Measurements from ENCODE around the gene HDAC6.
A peak's percentile ranks its signal among the peaks of the same experiment; 100 is the strongest.

The HDAC6 gene

DNA sequence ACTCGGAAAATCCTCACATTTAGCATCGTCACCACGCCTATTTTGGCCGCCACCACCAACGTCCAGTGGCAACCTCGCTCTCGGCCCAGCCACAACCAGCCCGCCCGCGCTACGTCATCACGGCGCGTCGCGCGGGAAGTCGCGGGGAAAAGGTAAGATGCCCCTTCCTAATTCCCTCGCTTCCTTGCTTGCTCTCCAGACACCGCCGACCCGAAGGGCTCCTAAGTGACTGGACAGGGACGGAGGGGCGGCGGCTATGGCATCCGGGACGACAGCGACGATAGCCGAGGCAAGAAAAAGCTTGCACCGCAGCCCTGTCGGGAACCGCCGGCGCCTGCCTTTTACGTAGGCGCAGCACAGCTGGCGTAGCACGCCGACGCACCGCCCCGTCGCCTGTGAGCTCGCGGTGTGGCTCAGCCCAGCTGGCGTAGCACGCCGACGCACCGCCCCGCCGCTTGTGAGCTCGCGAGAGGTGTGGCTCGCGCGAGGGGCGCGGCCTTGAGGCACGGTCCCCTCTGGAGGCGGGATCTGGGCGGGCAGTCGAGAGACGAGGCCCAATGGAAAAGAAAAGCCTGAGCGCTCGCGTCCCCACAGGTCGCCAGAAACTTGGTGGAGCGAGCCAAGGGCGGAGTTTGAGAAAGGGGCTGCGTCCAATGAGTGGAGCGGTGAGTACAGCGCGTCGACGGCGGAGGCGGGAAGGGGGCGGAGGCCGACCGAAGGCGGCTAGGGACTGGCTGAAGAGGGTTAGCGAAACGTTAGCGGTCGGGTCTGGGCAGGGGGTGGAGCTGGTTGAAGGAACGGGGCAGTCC lies at the start of gene HDAC6:
HDAC6 (plus strand) TSS at position 788 of the 809 bp plus-strand sequence. CDS start 626 bp downstream, outside the sequence.
- DNase-seq: peak; percentile 93
- in situ Hi-C loops (cut with HindIII; ENCODE audit: low pct_ligation_motif_present, low pct_unique_long_range_greater_than_20kb, low sequenced_read_pairs): no loop called here

DNA sequence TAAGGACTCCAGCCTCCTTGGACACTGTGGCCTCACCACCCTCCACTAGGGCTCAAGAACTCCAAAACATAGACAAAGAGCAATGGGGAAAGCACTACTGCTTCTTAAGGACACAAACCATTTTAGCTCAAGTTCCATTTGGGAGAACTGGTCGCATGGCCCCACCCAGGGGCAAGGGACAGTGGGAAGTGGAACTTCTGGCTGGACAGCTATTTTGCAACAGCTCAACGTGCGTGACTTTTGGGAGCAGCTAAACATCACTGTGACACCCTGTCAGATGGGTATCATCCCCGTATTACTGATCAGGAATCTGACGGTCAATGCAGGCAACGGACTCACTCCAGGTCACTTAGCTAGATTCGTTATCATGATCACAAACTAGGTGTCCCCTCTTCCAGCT lies 49.4 kb upstream of the HDAC6 start:
- no peak for DNase-seq
- in situ Hi-C loops (cut with HindIII; ENCODE audit: low pct_ligation_motif_present, low pct_unique_long_range_greater_than_20kb, low sequenced_read_pairs): no loop called here

DNA sequence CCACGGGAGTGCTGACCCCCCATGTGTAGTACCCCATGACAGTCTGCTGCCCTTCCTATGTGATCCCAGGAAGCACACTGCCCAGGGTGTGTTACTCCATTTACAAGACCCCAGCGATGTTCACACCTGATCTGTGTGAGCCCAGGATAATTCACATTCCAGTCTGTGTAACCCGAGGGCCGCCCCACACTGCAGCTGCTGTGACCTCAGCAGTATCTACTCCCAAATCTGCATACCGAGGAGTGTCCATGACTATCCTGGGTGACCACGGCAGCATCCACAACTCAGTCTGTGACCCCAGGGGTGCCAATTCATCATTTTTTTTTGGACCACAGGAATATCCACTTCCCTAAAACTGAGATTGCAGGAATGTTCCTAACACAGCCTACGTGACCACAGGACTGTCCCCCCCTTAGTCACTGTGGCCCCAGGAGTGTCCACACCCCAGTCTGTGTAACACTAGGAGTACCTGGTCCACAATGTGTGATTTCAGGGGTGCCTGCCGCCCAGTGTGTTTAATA lies 48.1 kb upstream of the HDAC6 start:
- in situ Hi-C loops (cut with HindIII; ENCODE audit: low pct_ligation_motif_present, low pct_unique_long_range_greater_than_20kb, low sequenced_read_pairs): no loop called here
- DNase-seq: no peak

DNA sequence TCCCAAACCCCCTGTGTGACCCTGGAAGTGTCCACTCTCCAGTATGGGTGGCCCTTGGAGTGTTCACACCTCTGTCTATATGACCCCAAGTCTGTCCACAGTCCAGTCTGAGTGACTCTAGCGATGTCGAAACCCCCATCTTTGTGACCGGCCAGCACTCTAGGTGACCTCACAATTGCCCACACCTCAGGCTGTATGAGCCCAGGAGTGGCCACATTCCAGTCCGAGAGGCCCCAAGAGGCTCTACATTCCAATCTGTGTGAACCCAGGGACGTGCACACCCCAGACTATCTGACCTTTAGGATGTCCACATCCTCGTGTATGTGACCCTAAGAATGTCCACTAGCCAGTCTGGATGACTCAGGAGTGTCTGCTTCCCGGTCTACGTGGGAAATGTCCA lies 47.6 kb upstream of the HDAC6 start:
- no peak for DNase-seq

DNA sequence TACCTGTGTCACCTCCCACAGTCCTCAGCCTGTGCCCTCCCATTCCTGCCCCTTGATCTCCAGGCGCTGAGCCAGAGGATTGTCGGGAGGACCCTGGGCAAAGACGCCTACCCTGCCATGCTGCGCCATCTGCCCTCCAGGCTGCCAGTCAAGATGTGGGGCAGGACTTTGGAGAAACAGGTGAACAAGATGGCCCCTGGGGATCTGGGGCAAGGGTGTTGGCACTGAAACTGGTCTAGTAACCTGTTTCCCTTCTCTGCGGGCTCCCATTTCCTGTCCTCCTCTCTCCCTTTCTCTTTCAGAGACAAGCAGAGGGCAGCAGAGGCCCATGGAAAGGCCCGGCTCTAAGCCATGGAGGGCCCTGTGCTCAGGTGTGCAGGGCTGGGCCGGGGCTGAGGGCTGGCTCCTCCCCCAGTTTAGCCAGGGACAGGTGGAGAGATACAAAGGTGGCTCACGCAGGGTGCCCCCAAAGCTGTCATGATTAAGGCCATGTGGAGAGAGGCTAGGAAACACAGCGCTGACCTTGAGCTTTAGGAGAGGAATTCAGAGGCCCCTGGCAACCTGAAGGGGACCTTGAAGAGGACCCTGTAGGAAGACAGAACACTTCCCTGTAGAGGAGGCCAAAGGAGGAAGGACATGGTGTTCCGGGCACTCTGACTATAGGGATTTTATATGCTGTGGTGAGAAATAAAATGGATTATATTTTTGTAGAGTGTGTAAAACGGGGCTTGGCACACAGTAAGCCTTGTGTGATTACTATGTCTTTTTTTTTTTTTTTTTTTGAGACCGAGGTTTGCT lies 40.0 kb upstream of the HDAC6 start, which contains the start of gene GLOD5:
GLOD5 (plus strand) TSS at position 74 of the 798 bp plus-strand sequence; CDS start at position 118, 44 bp downstream.
- peak; percentile 31 for DNase-seq
- in situ Hi-C loops (cut with HindIII; ENCODE audit: low pct_ligation_motif_present, low pct_unique_long_range_greater_than_20kb, low sequenced_read_pairs): no loop called here

More for the DNA sequence above, 47.6 kb upstream of the HDAC6 start:
- in situ Hi-C loops (cut with HindIII; ENCODE audit: low pct_ligation_motif_present, low pct_unique_long_range_greater_than_20kb, low sequenced_read_pairs): no loop called here

DNA sequence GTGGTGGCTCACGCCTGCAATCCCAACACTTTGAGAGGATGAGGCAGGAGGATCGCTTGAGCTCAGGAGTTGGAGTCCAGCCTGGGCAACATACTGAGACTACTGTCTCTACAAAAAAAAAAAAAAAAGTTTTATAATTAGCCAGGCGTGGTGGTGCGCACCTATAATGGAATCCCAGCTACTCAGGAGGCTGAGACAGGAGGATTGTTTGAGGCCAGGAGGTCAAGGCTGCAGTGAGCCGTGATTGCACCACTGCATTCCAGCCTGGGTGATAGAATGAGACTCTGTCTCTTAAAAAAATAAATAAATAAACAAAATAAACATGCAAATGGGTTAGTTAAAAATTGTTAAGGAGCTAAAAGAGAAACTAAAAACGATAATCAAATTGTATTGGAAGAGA lies 32.6 kb upstream of the HDAC6 start:
- no peak for DNase-seq
- in situ Hi-C loops (cut with HindIII; ENCODE audit: low pct_ligation_motif_present, low pct_unique_long_range_greater_than_20kb, low sequenced_read_pairs): no loop called here

DNA sequence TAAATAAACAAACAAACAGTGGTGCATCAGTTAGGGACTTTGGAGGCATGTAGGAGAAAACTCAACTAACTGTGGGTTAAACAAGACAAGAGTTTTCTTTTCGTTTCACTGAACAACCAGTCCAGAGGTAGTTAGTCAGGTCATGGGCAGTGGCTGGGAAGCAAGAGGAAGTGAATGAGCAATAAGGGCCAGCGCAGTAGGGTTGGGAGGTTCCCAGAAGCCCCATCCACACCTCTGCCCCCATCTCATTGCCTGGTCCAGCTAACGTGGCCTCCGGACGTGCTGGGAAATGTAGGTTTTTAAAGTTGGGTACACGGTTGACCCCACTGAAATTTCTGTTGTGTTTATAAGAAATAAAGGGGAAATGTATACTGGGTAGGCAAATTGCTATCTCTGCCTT lies 31.6 kb upstream of the HDAC6 start:
- in situ Hi-C loops (cut with HindIII; ENCODE audit: low pct_ligation_motif_present, low pct_unique_long_range_greater_than_20kb, low sequenced_read_pairs): no loop called here
- no peak for DNase-seq

DNA sequence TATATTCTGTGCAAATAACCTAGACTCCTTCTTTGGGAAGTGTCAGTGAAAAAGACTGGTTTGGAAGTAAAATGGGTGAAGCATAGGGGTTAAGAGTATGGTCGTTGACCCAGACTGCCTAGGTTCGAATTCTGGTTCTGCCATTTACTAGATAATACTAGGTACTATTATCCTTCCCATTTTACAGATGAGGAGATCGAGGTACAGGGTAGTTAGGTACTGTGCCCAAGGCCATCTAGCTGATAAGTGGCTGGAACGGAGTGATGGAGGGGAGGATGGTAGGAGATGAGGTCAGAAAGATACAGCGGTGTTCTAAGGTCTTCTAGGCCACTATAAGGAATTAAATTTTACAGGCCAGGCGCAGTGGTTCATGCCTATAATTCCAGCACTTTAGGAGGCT lies 29.3 kb upstream of the HDAC6 start:
- in situ Hi-C loops (cut with HindIII; ENCODE audit: low pct_ligation_motif_present, low pct_unique_long_range_greater_than_20kb, low sequenced_read_pairs): no loop called here
- no peak for DNase-seq

DNA sequence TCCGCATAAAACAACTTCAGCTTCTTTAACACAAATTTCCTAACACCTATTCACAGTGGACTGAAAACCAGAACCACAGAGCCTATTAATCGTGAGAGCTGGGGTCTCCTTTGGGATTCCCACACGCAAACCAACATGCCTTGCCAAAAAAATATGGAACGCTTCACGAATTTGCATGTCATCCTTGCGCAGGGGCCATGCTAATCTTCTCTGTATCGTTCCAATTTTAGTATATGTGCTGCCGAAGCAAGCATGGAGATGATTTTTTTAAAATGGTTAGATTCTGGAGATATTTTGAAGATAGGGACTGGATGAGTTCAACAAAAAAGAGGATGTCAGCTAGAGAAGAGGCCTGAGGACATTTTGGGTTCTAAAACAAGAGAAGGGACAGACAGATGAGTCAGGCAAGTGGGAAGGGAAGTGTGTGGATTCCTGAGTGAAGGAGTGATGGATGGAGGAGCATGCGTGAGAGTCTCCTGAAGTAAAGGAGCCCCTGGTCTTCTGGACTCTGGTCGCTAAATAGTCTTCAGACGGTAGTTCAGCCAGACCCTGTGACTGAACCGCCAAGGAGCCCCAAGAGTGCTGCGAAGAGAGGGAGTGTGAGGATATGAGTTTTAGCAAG lies 24.9 kb upstream of the HDAC6 start:
- in situ Hi-C loops (cut with HindIII; ENCODE audit: low pct_ligation_motif_present, low pct_unique_long_range_greater_than_20kb, low sequenced_read_pairs): no loop called here
- no peak for DNase-seq

DNA sequence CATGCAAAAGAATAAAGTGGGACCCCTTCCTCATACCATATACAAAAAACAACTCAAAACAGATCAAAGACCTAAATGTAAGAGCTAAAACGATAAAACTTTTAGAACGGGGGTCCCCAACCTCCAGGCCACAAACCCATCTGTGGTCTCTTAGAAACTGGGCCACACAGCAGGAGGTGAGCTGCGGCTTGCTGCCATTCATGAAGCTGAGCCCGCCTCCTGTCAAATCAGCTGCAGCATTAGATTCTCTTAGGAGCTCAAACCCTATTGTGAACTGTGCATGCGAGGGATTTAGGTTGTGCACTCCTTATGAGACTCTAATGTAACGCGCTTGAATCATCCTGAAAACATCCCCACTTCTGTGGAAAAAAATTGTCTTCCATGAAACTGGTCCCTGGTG lies 22.5 kb upstream of the HDAC6 start:
- no peak for DNase-seq
- in situ Hi-C loops (cut with HindIII; ENCODE audit: low pct_ligation_motif_present, low pct_unique_long_range_greater_than_20kb, low sequenced_read_pairs): no loop called here

DNA sequence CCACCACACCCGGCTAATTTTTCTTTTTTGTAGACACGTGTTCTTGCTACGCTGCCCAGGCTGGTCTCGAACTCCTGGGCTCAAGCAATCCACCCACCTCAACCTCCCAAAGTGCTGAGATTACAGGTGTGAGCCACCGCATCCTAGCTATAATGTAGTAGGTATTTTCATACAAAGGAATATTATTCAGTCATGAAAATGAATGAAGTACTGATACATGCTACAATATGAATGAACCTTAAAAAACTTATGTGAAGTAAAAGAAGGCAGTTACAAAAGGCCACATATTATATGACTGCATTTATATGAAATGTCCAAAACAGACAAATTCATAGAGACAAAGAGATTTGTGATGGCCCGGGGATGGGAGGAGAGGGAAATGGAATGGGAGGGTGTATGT lies 20.2 kb upstream of the HDAC6 start:
- no peak for DNase-seq
- in situ Hi-C loops (cut with HindIII; ENCODE audit: low pct_ligation_motif_present, low pct_unique_long_range_greater_than_20kb, low sequenced_read_pairs): no loop called here

DNA sequence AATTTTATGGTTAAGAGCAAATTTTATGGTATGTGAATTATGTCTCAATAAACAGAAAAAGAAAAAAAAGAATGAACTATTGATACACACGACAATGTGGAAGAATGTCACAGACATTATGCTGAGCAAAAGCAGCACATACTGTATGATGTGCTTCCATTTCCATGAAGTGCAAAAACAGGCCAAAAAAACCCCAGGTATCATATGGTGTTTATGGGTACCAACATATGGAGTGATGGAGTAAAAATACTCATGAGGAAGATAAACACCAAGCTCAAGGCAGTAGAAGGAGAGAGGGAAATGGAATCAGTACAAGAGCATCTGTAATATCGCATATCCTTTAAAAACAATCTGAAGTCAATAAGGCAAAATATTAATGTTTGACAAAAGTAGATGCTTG lies 19.7 kb upstream of the HDAC6 start:
- DNase-seq: no peak
- in situ Hi-C loops (cut with HindIII; ENCODE audit: low pct_ligation_motif_present, low pct_unique_long_range_greater_than_20kb, low sequenced_read_pairs): no loop called here

DNA sequence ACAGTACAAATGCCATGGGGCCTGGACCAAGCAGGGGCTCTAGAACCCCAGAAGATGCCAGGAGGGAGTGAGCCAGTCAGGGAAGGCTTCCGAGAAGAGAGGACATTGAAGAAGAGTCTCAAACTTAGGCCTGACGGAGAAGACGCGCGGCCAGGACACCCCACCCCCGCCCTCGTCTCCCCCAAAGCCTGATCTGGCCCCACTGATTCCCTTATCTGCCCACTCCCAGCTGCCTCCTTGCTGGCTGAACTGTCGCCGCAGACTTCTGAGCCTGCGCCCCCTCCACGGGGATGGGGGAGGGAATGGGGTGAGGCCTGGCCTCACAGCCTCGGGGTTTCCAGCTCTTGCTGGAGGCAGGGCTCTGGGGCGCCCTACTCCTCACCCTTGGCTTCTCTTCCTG lies 19.1 kb upstream of the HDAC6 start:
- DNase-seq: no peak
- in situ Hi-C loops (cut with HindIII; ENCODE audit: low pct_ligation_motif_present, low pct_unique_long_range_greater_than_20kb, low sequenced_read_pairs): no loop called here

DNA sequence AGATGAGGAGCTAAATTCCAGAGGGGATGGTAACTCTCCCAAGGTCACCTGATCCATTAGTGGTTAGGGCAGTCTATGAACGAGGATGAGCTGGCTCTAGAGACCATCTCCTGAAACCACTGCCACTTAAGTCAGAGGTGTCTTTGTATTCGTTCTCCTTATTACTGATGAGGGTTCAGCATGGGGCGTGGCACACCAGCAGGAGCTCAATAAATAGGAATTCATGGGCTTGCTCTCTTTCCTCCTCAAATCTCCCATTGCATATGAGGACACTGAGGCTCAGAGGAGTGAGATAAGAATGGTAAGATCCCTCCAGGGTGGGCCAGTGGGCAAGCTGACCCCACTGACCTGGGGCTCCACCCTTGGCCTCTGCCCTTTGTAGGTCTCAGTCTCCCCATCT lies 17.1 kb upstream of the HDAC6 start:
- in situ Hi-C loops (cut with HindIII; ENCODE audit: low pct_ligation_motif_present, low pct_unique_long_range_greater_than_20kb, low sequenced_read_pairs): no loop called here
- DNase-seq: no peak

DNA sequence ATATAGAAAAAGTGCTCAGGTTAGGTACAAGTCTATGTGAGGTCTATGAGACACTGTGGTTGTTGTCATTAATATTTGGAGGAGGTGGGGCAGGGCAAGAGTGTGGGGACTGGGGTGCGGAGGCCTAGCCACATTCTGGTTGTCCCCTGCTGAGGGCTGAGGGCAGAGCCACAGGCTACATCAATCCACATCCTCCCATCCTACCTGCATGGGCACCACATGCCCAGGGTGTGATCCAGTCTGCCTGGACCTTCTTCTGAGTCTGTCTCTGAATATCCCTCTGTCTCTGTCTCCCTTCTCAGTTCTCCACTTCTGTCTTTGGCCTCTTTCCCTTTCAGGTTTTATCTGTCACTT lies 16.7 kb upstream of the HDAC6 start:
- in situ Hi-C loops (cut with HindIII; ENCODE audit: low pct_ligation_motif_present, low pct_unique_long_range_greater_than_20kb, low sequenced_read_pairs): no loop called here
- DNase-seq: no peak

DNA sequence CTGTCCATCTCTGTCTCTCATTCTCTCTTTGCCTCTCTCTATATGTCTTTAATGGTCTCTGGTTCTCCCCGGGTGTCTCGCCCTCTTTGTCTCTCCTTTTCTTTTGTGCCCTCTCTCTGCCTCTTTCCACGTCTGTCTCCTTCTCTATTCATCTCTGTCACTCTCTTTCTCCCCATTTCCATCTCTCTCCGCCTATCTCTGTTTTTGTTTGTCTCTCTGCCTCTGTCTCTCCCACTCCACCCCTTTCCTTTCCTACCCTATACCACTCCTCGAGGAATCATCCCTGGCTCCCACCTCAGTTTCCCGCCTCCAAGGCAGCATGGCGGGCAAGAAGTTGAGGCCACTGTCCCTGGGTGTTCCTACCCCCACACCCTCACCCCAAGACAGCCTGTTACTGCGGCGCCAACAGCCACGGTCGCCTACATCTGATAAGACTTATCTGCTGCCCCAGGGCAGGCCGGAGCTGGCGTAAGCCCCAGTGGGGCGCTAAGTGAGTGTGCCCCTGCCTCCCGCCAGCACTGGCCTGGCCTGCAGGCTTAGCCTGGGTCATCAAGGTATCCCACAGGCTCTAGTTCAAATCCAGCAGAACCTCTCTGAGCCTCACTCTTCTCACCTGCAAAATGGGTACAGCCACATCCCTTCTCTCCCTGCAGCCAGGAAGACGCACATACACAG lies 16.2 kb upstream of the HDAC6 start:
- no peak for DNase-seq
- in situ Hi-C loops (cut with HindIII; ENCODE audit: low pct_ligation_motif_present, low pct_unique_long_range_greater_than_20kb, low sequenced_read_pairs): no loop called here

DNA sequence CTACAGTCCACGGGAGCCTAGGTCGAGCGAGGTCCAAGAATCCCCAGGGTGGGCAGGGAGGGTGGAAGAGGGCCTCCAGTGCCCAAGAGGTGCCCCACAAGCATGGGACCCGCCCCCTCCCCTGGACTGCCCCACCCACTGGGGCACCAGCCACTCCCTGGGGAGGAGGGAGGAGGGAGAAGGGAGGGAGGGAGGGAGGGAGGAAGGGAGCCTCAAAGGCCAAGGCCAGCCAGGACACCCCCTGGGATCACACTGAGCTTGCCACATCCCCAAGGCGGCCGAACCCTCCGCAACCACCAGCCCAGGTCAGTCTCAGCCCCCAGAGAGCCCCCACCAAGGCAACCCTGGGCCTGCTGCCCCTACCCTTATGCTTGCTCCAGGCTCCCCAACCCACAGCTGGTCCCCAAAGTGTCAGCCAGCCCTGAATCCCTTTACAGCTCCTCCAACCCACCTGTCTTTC lies 15.5 kb upstream of the HDAC6 start, which contains the start of gene GATA1:
GATA1 (plus strand) TSS at position 250 of the 460 bp plus-strand sequence. CDS start 4,520 bp downstream, outside the sequence.
- in situ Hi-C loops (cut with HindIII; ENCODE audit: low pct_ligation_motif_present, low pct_unique_long_range_greater_than_20kb, low sequenced_read_pairs): no loop called here
- DNase-seq: no peak

DNA sequence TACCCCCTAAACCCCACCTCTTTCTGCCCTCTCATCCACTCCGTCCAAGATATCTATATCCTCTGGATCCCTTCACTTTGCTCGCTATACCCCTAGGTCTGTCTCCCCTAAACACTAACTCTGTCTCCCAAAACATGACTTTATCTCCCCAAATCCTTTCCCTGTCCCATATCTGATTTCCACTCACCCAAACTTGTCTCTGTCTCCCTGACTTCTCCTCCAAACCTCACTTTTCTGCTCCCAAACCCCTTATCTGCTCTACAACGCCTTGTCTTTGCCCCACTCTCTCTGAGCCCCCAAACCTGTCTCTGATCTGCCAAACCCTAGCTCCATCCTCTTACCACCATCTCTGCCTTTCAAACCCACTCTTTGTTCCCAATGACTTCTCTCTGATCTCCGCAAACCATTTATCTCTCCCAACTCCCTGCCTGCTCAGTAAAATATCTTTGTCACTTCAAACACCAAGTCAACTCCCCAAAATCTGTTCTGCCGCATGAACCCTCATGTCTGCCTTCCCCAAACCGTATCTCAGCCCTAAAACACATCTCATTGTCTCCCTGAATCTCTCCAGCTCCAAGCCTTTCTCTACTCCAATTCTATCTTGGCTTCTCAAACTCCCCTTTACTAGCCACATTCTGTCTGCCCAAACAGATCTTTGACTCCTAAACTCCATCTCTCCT lies 14.9 kb upstream of the HDAC6 start:
- no peak for DNase-seq
- in situ Hi-C loops (cut with HindIII; ENCODE audit: low pct_ligation_motif_present, low pct_unique_long_range_greater_than_20kb, low sequenced_read_pairs): no loop called here
